Ascending aorta (tissue), 2 donors: ENCODE data around the gene UNC119. TPM values are rescaled to one million over a fixed set of nuclear protein-coding genes. Genes with fewer than 3 reads are reported as not detected.

Experiments
- DNase-seq, 2 donors: peaks; one replicate each; pipeline ENCODE4 v3.0.0-alpha.2; 2019; ENCODE audit warnings: low spot score in 2 of 2
- H3K27ac ChIP-seq, 2 donors: fragments of 200-600 bp; sonication (generic); one replicate each; pipeline ENCODE4 v1.5.1; 2016 to 2017; ENCODE audit warnings: mild to moderate bottlenecking in 1 of 2
- H3K27me3 ChIP-seq: fragments of 200-600 bp; sonication (generic); one replicate; pipeline ENCODE4 v1.5.1; 2017
- H3K36me3 ChIP-seq, 2 donors: fragments of 200-600 bp; sonication (generic); one replicate each; pipeline ENCODE4 v1.5.1; 2016
- H3K4me1 ChIP-seq, 2 donors: fragments of 200-600 bp; sonication (generic); one replicate each; pipeline ENCODE4 v1.5.1; 2016 to 2017; ENCODE audit warnings: mild to moderate bottlenecking in 1 of 2
- H3K4me3 ChIP-seq, 2 donors: fragments of 200-600 bp; sonication (generic); one replicate each; pipeline ENCODE4 v1.5.1; 2016 to 2017; ENCODE audit warnings: mild to moderate bottlenecking in 1 of 2
- H3K9me3 ChIP-seq, 2 donors: fragments of 200-600 bp; sonication (generic); one replicate each; pipeline ENCODE4 v1.5.1; 2016
- intact Hi-C: fragments of 100-400 bp; cut with DNase I; formaldehyde crosslinking; loops from one replicate; pipeline ENCODE4 v1.15.1; 2023
- total RNA-seq: library from RNA; depleted of rRNA; stranded (reverse); fragments of >200 nt; gene quantifications from one replicate; pipeline ENCODE4 v1.1.0, GENCODE V29; 2016
- TF ChIP-seq, protein P1 (sequence below), 3 experiments: fragments of 200-600 bp in 2 of 3; fragments of 450-650 bp in 1 of 3; sonication (generic) in 2 of 3; IDR thresholded peaks; one replicate each; pipeline ENCODE4 v1.5.1; 2016 to 2019; ENCODE audit warnings: antibody characterized with exemption in 3 of 3, mild to moderate bottlenecking in 1 of 3, moderate library complexity in 1 of 3

Gene UNC119
- total RNA-seq, 1 donor from 2014 or later: 33.8 TPM

DNA sequence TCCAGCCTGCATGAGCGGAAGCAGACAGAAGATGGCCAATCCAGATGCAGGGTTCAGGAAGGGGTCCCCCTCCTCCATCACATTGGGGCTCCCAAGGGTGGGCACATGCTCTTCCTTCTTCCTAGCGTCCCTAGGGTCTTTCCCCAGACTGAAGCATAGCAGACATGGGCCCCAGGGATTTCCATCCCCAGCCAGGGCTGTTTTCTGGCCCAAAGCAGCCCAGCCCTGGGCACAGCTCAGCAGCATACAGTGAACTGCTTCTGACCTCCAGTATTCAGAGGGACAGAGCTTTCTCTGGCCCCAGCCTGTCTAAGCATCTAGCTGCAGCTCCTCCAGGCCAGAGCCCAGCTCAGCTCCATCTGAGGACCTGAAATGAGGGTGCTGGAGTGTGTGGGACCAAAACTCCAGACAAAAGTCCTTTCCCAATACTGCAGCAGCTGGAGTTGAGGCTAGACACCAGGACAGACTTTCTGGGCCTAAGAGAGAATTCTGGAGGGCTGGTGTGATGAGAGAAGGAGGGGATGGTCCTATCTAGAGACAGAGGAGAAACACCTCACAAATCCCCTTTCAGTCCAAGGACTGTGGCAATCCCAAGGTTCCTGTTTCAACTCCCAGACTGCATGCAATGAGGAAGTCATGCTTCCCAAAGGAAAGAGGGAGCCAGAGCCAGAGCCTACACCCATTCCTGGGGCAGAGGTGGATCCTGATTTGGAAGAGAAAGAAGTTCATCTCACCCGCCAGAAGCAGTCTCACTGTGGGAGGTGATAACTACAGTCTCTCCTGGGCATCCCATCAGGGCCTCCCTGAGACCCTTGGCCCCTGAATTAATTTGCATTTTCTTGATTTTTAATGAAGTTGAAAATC, 50.8 kb downstream of the UNC119 start:
- H3K4me3 ChIP-seq: no peak overlapping the region
- no peaks in the 10 kb centered on the region for H3K9me3 ChIP-seq
- no peaks in the 10 kb centered on the region for H3K27me3 ChIP-seq
- no peaks in the 10 kb centered on the region for H3K36me3 ChIP-seq
- TF ChIP-seq, protein P1, sequence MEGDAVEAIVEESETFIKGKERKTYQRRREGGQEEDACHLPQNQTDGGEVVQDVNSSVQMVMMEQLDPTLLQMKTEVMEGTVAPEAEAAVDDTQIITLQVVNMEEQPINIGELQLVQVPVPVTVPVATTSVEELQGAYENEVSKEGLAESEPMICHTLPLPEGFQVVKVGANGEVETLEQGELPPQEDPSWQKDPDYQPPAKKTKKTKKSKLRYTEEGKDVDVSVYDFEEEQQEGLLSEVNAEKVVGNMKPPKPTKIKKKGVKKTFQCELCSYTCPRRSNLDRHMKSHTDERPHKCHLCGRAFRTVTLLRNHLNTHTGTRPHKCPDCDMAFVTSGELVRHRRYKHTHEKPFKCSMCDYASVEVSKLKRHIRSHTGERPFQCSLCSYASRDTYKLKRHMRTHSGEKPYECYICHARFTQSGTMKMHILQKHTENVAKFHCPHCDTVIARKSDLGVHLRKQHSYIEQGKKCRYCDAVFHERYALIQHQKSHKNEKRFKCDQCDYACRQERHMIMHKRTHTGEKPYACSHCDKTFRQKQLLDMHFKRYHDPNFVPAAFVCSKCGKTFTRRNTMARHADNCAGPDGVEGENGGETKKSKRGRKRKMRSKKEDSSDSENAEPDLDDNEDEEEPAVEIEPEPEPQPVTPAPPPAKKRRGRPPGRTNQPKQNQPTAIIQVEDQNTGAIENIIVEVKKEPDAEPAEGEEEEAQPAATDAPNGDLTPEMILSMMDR (IDR thresholded peaks at IDR 0.05): no peak
- intact Hi-C loops: no loop called here
- no peaks in the 10 kb centered on the region for H3K4me1 ChIP-seq
- H3K27ac ChIP-seq: no peak overlapping the region
- no peak for DNase-seq

DNA sequence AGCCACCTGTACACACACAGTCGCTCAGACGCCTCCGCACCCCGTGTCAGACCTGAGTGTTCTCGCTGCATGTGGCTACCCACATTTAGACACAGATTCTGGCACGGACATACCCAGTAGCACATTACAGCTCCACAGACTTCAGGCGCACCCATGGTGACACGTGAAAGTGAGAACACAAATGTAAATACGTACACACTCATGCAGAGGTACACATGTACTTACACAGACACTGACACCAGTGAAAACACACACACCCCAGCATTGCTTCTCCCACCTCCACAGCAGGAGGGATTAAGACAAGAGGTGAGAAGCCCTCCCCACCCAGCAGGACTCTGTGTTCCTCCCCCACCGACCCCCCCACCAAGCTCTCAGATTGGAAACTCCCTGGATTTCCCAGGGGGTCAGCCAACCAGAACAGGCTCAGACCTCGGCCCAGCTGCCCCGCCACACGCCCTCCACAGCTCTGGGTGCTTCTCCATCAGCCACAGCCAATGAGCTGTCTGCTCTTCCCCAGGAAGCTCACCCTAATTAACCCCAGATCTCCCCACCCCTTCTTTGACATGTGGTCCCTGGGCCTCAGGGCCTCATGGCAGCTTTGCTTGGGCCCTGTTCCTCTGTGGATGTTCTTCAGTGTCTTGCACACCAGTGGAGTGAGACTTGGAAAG, 51.6 kb downstream of the UNC119 start:
- H3K9me3 ChIP-seq: no peaks in the 10 kb centered on the region
- no peaks in the 10 kb centered on the region for H3K27me3 ChIP-seq
- no peaks in the 10 kb centered on the region for H3K36me3 ChIP-seq
- intact Hi-C loops: no loop called here
- DNase-seq: no peak
- H3K4me3 ChIP-seq: no peak overlapping the region
- TF ChIP-seq, protein P1 (IDR thresholded peaks at IDR 0.05): no peak
- H3K27ac ChIP-seq: no peak overlapping the region
- no peaks in the 10 kb centered on the region for H3K4me1 ChIP-seq

DNA sequence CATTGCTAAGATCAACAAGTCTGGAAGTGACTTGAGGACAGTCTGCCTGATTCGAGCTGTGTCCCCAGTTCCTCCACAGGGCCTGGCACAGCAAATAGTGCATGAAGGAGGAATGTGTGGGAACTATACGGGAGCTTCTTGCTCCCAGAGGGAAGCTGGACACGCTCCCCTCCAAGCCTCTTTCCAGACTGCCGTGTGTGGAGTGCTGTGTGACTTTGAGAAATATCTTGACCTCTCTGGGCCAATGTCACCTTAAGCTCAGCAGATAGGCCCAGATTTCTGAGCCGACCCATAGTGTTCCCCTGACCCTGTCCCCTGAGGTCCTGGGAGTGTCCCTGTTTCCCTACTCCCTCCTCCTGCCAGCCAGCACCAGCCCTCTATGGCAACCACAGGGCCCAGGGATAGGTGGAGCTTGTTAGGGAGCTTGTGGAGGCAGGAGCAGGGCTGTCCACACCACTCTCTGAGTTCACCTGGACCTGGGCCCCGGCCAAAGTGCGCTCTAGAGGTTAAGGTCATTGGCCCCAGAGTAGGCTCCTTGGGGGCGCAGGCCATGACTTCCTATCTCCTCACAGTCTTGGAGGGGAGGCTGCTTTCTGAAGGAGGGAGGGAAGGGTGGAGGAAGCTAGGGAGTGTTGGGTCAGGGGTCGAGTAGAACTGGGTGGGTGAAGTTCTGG, 52.6 kb downstream of the UNC119 start:
- TF ChIP-seq, protein P1 (IDR thresholded peaks at IDR 0.05): no peak
- Histone ChIP-seq H3K4me3 (no peak overlapping the region), H3K27ac (no peak overlapping the region), H3K9me3 (no peaks in the 10 kb centered on the region), H3K4me1 (no peaks in the 10 kb centered on the region), H3K36me3 (no peaks in the 10 kb centered on the region), H3K27me3 (no peaks in the 10 kb centered on the region)
- intact Hi-C loops: no loop called here
- DNase-seq: no peak

DNA sequence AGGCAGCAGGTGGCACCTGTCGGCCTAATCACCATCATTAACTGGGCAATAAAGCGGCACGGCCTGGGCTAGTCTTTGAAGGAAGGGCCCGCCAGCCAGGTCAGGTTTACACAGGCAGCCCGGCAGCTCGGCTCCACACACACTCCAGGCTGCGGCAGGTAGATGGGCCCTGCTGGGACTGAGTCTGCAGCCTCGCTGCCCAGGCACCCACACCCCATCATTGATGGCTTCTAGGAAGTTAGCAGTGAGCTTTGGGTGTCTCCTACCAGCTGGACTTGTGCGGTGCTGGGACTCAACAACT, 53.1 kb downstream of the UNC119 start:
- Histone ChIP-seq H3K27me3 (no peaks in the 10 kb centered on the region), H3K9me3 (no peaks in the 10 kb centered on the region), H3K36me3 (no peaks in the 10 kb centered on the region), H3K4me1 (no peaks in the 10 kb centered on the region), H3K4me3 (no peak overlapping the region), H3K27ac (no peak overlapping the region)
- no peak for DNase-seq
- intact Hi-C loops: no loop called here
- TF ChIP-seq, protein P1 (IDR thresholded peaks at IDR 0.05): no peak

DNA sequence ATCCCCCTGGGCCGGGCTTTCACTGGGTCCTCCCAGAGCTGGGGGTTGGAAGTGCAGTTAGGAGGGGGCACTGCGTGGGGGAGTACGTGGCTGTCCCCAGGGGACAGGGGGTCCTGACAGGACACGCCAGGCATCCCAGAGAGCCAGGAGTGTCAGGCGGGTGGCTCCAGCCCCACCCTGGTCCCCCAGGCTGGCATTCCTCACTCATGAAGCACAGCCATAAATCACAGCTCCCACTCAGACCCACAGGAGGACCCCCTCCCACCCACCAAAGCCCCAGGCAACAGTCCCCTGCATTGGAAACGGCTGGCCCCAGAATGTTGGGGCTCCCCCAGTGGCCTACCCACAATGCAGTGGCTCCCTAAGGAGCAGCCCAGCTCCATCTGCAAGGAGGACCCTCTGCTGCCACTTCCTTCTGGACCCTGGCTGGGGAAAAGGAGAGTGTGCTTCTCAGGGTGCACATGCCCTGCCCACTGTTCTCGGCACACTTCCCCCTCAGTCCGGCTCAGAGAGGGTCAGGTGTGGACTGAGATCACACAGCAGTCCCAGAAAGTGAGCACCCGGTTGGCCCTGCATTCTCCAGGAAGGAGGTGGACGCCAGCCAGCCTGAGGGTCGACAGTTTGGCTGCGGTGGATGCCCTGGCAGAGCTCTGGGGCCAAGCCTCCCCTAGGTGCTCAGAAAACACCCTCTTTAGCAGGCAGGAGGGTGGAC, 53.6 kb downstream of the UNC119 start:
- no peak overlapping the region for H3K4me3 ChIP-seq
- TF ChIP-seq, protein P1 (IDR thresholded peaks at IDR 0.05): no peak
- no peak overlapping the region for H3K27ac ChIP-seq
- H3K27me3 ChIP-seq: no peaks in the 10 kb centered on the region
- no peak for DNase-seq
- H3K4me1 ChIP-seq: no peaks in the 10 kb centered on the region
- no peaks in the 10 kb centered on the region for H3K36me3 ChIP-seq
- no peaks in the 10 kb centered on the region for H3K9me3 ChIP-seq
- intact Hi-C loops: no loop called here
